Vagina (tissue), 2 donors: ENCODE results near the gene TPT1.

Experiments
- CTCF ChIP-seq, 3 experiments: fragments of 450-650 bp in 2 of 3; fragments of 200-600 bp in 1 of 3; sonication (generic) in 1 of 3; IDR thresholded peaks; one replicate each; pipeline ENCODE4 v1.5.1; 2017 to 2019; ENCODE audit warnings: antibody characterized with exemption in 3 of 3, mild to moderate bottlenecking in 2 of 3, moderate library complexity in 2 of 3
- POLR2A ChIP-seq, 2 donors: fragments of 450-650 bp; IDR thresholded peaks; one replicate each; pipeline ENCODE4 v1.6.1; 2017; ENCODE audit warnings: antibody characterized with exemption in 2 of 2, mild to moderate bottlenecking in 2 of 2, moderate library complexity in 2 of 2
- POLR2AphosphoS5 ChIP-seq, 2 donors: sonication (generic); formaldehyde crosslinking; IDR thresholded peaks; one replicate each; pipeline ENCODE4 v1.9.0; 2017; ENCODE audit warnings: antibody characterized with exemption in 2 of 2, mild to moderate bottlenecking in 2 of 2, low read depth in 1 of 2; ENCODE audit not compliant: insufficient read depth in 1 of 2

- TF ChIP-seq CTCF (IDR thresholded peaks at IDR 0.05) (no peak), POLR2A (IDR thresholded peaks at IDR 0.05) (no peak), POLR2AphosphoS5 (IDR thresholded peaks at IDR 0.05; ENCODE audit: insufficient read depth in 1 of 2, low read depth in 1 of 2) (no peak)
Measured at GRCh38 chr13:45339399-45339798, 1.6 kb downstream of the TPT1 start.
